Natural killer cell (primary cell): Measurements from ENCODE around the gene MALRD1. TPM values are rescaled to one million over a fixed set of nuclear protein-coding genes. Genes with fewer than 3 reads are reported as not detected.

ENCODE experiments used
- ATAC-seq, 3 donors: fragments of 150-1000 bp in 2 of 3; fragments of 200-7000 bp in 1 of 3; cut with Tn5 transposase; 1 replicate in 1 of 3; 2 replicates in 2 of 3; pipeline ENCODE4 v1.10.0; 2021; ENCODE audit warnings: mild to moderate bottlenecking in 2 of 3, moderate library complexity in 2 of 3
- DNase-seq, 2 donors: peaks; one replicate each; pipeline versions ENCODE4 v3.0.0 to v3.0.0-alpha.2; 2013 to 2021; ENCODE audit warnings: mixed read lengths in 1 of 2
- H3K27ac ChIP-seq: one replicate; pipeline ENCODE4 v1.5.1; 2013; ENCODE audit warnings: mild to moderate bottlenecking, low read length
- H3K27me3 ChIP-seq: one replicate; pipeline ENCODE4 v1.6.1; 2013; ENCODE audit warnings: low read length; ENCODE audit not compliant: control insufficient read depth, insufficient read depth
- H3K36me3 ChIP-seq: one replicate; pipeline ENCODE4 v1.6.1; 2013; ENCODE audit warnings: low read length; ENCODE audit not compliant: control insufficient read depth, insufficient read depth
- H3K4me1 ChIP-seq: one replicate; pipeline ENCODE4 v1.6.1; 2013; ENCODE audit warnings: low read length; ENCODE audit not compliant: control insufficient read depth, insufficient read depth
- H3K4me3 ChIP-seq: one replicate; pipeline ENCODE4 v1.5.1; 2013; ENCODE audit warnings: low read length
- H3K9me3 ChIP-seq: one replicate; pipeline ENCODE4 v1.6.1; 2013; ENCODE audit warnings: low read length; ENCODE audit not compliant: control insufficient read depth, insufficient read depth
- H3K27ac Mint-ChIP-seq, 2 donors: one replicate each; pipeline ENCODE4 v1.8.0; 2022; ENCODE audit warnings: mild to moderate bottlenecking in 2 of 2, mixed read lengths in 2 of 2, moderate library complexity in 1 of 2
- H3K27me3 Mint-ChIP-seq, 2 donors: one replicate each; pipeline ENCODE4 v1.8.0; 2022; ENCODE audit warnings: low read depth in 2 of 2, mixed read lengths in 2 of 2
- H3K36me3 Mint-ChIP-seq: one replicate; pipeline ENCODE4 v1.8.0; 2022; ENCODE audit warnings: mixed read lengths
- H3K4me1 Mint-ChIP-seq, 2 donors: one replicate each; pipeline ENCODE4 v1.8.0; 2022; ENCODE audit warnings: mixed read lengths in 2 of 2
- H3K4me3 Mint-ChIP-seq: one replicate; pipeline ENCODE4 v1.8.0; 2022; ENCODE audit warnings: mild to moderate bottlenecking, moderate library complexity, mixed read lengths
- H3K9me3 Mint-ChIP-seq, 2 donors: one replicate each; pipeline ENCODE4 v1.8.0; 2022; ENCODE audit warnings: mixed read lengths in 2 of 2
- WGBS: methylation state at CpG from one replicate; pipeline ENCODE4 v1.1.7; 2013; ENCODE audit warnings: missing lambda C conversion rate; ENCODE audit not compliant: insufficient coverage; 5-methylcytosine and 5-hydroxymethylcytosine counted together
- intact Hi-C: fragments of 100-400 bp; cut with micrococcal nuclease; formaldehyde crosslinking; loops from one replicate; pipeline ENCODE4 v1.14.2; 2022
- total RNA-seq, 4 donors: library from RNA; stranded (reverse); fragments of 120-200 nt in 1 of 4; gene quantifications; one replicate each; pipeline versions ENCODE4 v1.2.3 to v1.2.4, GENCODE V29; 2013 to 2022
- TF ChIP-seq, protein P1 (sequence below): fragments of 200-600 bp; IDR thresholded peaks from one replicate; pipeline ENCODE4 v1.8.0; 2022; ENCODE audit warnings: antibody characterized with exemption

Gene MALRD1
- total RNA-seq, 3 donors from 2014 or later (not counting 1 experiment from before 2014, with no cell fraction given), result not detected

GRCh38 chr10:19483421-19483820 is 434.8 kb downstream of the MALRD1 start:
- DNase-seq (no peak), ATAC-seq (no peak)
- H3K4me3 Mint-ChIP-seq, result no peak overlapping the region
- TF ChIP-seq, protein P1, sequence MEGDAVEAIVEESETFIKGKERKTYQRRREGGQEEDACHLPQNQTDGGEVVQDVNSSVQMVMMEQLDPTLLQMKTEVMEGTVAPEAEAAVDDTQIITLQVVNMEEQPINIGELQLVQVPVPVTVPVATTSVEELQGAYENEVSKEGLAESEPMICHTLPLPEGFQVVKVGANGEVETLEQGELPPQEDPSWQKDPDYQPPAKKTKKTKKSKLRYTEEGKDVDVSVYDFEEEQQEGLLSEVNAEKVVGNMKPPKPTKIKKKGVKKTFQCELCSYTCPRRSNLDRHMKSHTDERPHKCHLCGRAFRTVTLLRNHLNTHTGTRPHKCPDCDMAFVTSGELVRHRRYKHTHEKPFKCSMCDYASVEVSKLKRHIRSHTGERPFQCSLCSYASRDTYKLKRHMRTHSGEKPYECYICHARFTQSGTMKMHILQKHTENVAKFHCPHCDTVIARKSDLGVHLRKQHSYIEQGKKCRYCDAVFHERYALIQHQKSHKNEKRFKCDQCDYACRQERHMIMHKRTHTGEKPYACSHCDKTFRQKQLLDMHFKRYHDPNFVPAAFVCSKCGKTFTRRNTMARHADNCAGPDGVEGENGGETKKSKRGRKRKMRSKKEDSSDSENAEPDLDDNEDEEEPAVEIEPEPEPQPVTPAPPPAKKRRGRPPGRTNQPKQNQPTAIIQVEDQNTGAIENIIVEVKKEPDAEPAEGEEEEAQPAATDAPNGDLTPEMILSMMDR, result no peak
- no peaks in the 10 kb centered on the region for H3K27me3 ChIP-seq
- WGBS, result 71% methylated on average over 2 of the region's 2 CpGs
- H3K4me3 ChIP-seq, result no peak overlapping the region
- intact Hi-C loops, result no loop called here
- no peak overlapping the region for H3K27ac ChIP-seq
- H3K36me3 ChIP-seq, result no peaks in the 10 kb centered on the region
- H3K27me3 Mint-ChIP-seq, result no peaks in the 10 kb centered on the region
- H3K9me3 ChIP-seq, result peaks cover 3% of the 10 kb centered on the region
- no peaks in the 10 kb centered on the region for H3K36me3 Mint-ChIP-seq
- H3K4me1 Mint-ChIP-seq, result no peaks in the 10 kb centered on the region
- no peak overlapping the region for H3K27ac Mint-ChIP-seq
- no peaks in the 10 kb centered on the region for H3K4me1 ChIP-seq
- peaks cover 2 to 9% of the 10 kb centered on the region in 2 donors for H3K9me3 Mint-ChIP-seq

DNA sequence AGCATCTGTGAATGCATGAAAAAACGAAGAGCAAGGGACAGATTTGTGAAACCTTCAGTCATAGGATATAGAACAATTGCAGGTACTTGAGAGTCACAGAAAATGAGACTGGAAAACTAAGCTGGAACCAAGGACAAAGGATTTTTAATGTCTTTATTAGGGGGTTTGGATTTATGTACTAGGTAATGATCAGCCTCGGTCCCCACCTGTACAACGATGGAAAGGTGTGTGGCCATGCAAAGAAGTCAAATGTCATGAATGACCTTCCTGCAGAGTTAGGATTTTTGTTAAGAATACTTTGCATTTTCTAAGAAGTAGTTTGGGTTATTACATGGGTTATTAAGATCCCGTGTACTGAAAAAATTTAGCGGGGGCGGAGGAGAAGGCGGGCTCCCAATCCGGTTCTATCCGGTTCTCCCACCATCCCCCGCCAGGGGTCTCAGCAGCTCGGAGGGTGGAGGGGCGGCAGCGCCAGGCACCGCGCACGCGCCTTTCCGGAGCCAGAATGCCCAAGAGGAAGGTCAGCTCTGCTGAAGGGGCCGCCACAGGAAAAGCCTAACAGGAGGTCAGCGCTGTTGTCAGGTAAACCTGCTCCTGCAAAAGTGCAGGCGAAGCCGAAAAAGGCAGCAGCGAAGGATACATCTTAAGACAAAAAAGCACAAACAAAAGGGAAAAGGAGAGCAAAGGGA is 440.1 kb downstream of the MALRD1 start:
- no peaks in the 10 kb centered on the region for H3K4me1 Mint-ChIP-seq
- intact Hi-C loops, result no loop called here

GRCh38 chr10:19491166-19491565 is 442.6 kb downstream of the MALRD1 start:
- H3K4me3 Mint-ChIP-seq, result no peak overlapping the region
- Histone ChIP-seq H3K27ac (no peak overlapping the region), H3K4me1 (no peaks in the 10 kb centered on the region), H3K36me3 (no peaks in the 10 kb centered on the region), H3K9me3 (no peaks in the 10 kb centered on the region), H3K4me3 (no peak overlapping the region), H3K27me3 (no peaks in the 10 kb centered on the region)
- TF ChIP-seq, protein P1, result no peak
- H3K27ac Mint-ChIP-seq, result no peak overlapping the region
- H3K36me3 Mint-ChIP-seq, result no peaks in the 10 kb centered on the region
- DNase-seq, result no peak
- peaks cover 2 to 3% of the 10 kb centered on the region in 2 donors for H3K9me3 Mint-ChIP-seq
- WGBS, result 91% methylated on average over 2 of the region's 2 CpGs
- no peaks in the 10 kb centered on the region for H3K27me3 Mint-ChIP-seq
- ATAC-seq, result no peak
- no peaks in the 10 kb centered on the region for H3K4me1 Mint-ChIP-seq
- intact Hi-C loops, result no loop called here

More for the DNA sequence above, 440.1 kb downstream of the MALRD1 start:
- 43% methylated on average over 23 of the region's 23 CpGs for WGBS
- no peak overlapping the region for H3K4me3 Mint-ChIP-seq
- TF ChIP-seq, protein P1, result no peak
- H3K9me3 Mint-ChIP-seq, result peaks cover 3 to 4% of the 10 kb centered on the region in 2 donors
- Histone ChIP-seq H3K27ac (no peak overlapping the region), H3K9me3 (no peaks in the 10 kb centered on the region), H3K27me3 (no peaks in the 10 kb centered on the region), H3K36me3 (no peaks in the 10 kb centered on the region), H3K4me3 (no peak overlapping the region), H3K4me1 (no peaks in the 10 kb centered on the region)
- no peak for ATAC-seq
- no peaks in the 10 kb centered on the region for H3K27me3 Mint-ChIP-seq
- no peak for DNase-seq
- H3K27ac Mint-ChIP-seq, result no peak overlapping the region
- H3K36me3 Mint-ChIP-seq, result no peaks in the 10 kb centered on the region

DNA sequence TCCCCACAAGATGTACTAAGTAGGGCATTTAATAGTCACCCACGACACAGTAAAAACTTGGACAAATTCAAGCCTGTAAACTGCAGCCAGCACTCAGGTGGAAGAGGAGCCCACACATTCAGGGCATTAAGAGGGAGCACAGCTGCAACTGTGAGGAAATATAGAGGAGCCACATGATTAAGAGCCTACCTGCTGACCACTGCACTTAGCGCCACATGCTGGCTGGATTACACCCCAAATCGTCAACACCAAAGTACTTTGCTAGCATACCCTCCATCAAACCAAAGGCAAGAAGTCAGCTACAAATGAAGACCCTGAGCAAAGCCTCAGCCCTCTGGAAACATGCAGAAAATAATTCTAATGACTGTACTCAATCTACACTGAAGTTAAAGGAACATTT is 445.3 kb downstream of the MALRD1 start:
- no peak for ATAC-seq
- no peak overlapping the region for H3K4me3 ChIP-seq
- WGBS, result 93% methylated on average over 3 of the region's 3 CpGs

More for the DNA sequence above, 445.3 kb downstream of the MALRD1 start:
- peaks cover 0 to 3% of the 10 kb centered on the region in 2 donors for H3K9me3 Mint-ChIP-seq
- H3K27me3 ChIP-seq, result no peaks in the 10 kb centered on the region
- no peak for DNase-seq
- H3K4me1 Mint-ChIP-seq, result no peaks in the 10 kb centered on the region
- intact Hi-C loops, result no loop called here
- no peaks in the 10 kb centered on the region for H3K9me3 ChIP-seq
- no peaks in the 10 kb centered on the region for H3K27me3 Mint-ChIP-seq
- H3K27ac ChIP-seq, result no peak overlapping the region
- no peak overlapping the region for H3K4me3 Mint-ChIP-seq
- H3K36me3 Mint-ChIP-seq, result no peaks in the 10 kb centered on the region
- no peaks in the 10 kb centered on the region for H3K4me1 ChIP-seq
- no peaks in the 10 kb centered on the region for H3K36me3 ChIP-seq
- TF ChIP-seq, protein P1, result no peak
- no peak overlapping the region for H3K27ac Mint-ChIP-seq
